Stomach smooth muscle (tissue), 2 donors: ENCODE measurements around the gene CPPED1.

ENCODE experiments used
- H3K27ac ChIP-seq: one replicate; pipeline ENCODE4 v1.7.0; 2013; ENCODE audit warnings: mild to moderate bottlenecking, low read length, inconsistent platforms
- H3K27me3 ChIP-seq, 2 donors: one replicate each; pipeline ENCODE4 v1.7.0; 2013; ENCODE audit warnings: low read length in 2 of 2; ENCODE audit not compliant: insufficient read depth in 2 of 2, control insufficient read depth in 1 of 2
- H3K36me3 ChIP-seq, 2 donors: one replicate each; pipeline ENCODE4 v1.7.0; 2013; ENCODE audit warnings: low read length in 2 of 2; ENCODE audit not compliant: control insufficient read depth in 2 of 2, insufficient read depth in 2 of 2
- H3K4me1 ChIP-seq: one replicate; pipeline ENCODE4 v1.7.0; 2013; ENCODE audit warnings: low read length; ENCODE audit not compliant: control insufficient read depth, insufficient read depth
- H3K4me3 ChIP-seq, 2 donors: one replicate each; pipeline ENCODE4 v1.7.0; 2013; ENCODE audit warnings: low read length in 2 of 2
- H3K9ac ChIP-seq, 2 donors: one replicate each; pipeline ENCODE4 v1.7.0; 2013; ENCODE audit warnings: low read length in 2 of 2, mild to moderate bottlenecking in 1 of 2
- H3K9me3 ChIP-seq, 2 donors: one replicate each; pipeline ENCODE4 v1.7.0; 2013; ENCODE audit warnings: low read length in 2 of 2; ENCODE audit not compliant: control insufficient read depth in 2 of 2
- donor health status: healthy.
- donor health status: Pancreatic carcinoma.

Gene CPPED1

GRCh38 chr16:12672986-12673385 lies 130.7 kb downstream of the CPPED1 start:
- H3K9ac ChIP-seq = no peak overlapping the region
- no peaks in the 10 kb centered on the region for H3K36me3 ChIP-seq
- H3K4me3 ChIP-seq = no peak overlapping the region
- H3K4me1 ChIP-seq = no peaks in the 10 kb centered on the region
- no peaks in the 10 kb centered on the region for H3K27me3 ChIP-seq
- H3K27ac ChIP-seq = no peak overlapping the region
- peaks cover 3 to 7% of the 10 kb centered on the region in 2 donors for H3K9me3 ChIP-seq

GRCh38 chr16:12669908-12670307 lies 133.8 kb downstream of the CPPED1 start:
- H3K9me3 ChIP-seq = peaks cover 3 to 7% of the 10 kb centered on the region in 2 donors
- H3K36me3 ChIP-seq = no peaks in the 10 kb centered on the region
- no peak overlapping the region for H3K9ac ChIP-seq
- no peaks in the 10 kb centered on the region for H3K27me3 ChIP-seq
- H3K4me3 ChIP-seq = no peak overlapping the region
- H3K4me1 ChIP-seq = no peaks in the 10 kb centered on the region
- no peak overlapping the region for H3K27ac ChIP-seq

DNA sequence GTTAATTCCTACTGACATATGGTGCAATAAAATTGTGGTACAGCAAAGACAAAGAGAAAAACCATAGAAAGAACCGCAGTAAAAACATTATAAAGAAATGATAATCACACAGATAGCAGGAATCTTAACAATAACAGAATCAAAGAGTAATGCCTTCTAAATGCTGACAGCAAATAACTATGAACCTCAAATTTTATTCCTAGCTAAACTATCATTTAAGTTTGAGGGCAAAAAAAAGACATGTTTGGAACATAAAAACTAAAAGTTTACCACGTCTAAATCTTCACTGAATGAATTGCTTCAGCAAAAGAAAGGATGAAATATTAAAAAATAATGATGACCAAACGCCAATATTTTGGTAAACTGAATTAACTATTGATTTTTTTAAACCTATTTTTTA lies 135.8 kb downstream of the CPPED1 start:
- Histone ChIP-seq H3K9me3 (peaks cover 3 to 7% of the 10 kb centered on the region in 2 donors), H3K9ac (no peak overlapping the region), H3K4me1 (no peaks in the 10 kb centered on the region), H3K27me3 (no peaks in the 10 kb centered on the region), H3K4me3 (no peak overlapping the region), H3K27ac (no peak overlapping the region), H3K36me3 (peaks cover 0 to 9% of the 10 kb centered on the region in 2 donors)

DNA sequence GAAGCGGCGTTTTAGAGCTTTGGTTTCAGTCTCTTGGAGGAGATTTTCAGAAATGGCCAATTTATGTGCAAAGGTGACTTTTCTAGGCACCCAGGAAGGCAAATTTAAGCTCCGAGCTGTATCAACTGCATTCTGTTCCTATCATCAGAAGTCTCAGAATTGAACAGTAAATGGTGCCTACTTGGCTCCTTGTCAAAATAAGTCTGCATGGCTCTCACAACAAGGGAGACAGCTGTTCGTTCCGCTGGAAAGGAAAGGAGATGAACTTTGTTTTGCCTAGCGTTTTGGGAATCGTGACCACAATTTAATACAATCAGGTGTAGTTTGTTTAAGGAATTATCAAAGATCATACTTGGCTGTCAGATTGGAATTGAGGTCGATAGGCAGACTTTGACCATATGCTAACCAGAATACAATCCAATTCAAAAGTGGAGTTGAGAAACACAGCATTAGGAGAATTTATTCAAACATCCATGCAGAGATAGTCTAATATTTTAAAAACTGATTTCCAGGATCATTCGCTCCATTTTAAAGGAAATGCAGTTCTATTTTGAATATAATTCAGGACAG lies 139.4 kb downstream of the CPPED1 start:
- peaks cover 0 to 9% of the 10 kb centered on the region in 2 donors for H3K36me3 ChIP-seq
- H3K9me3 ChIP-seq = peaks cover 3 to 4% of the 10 kb centered on the region in 2 donors
- no peaks in the 10 kb centered on the region for H3K4me1 ChIP-seq
- no peak overlapping the region for H3K27ac ChIP-seq
- no peak overlapping the region for H3K4me3 ChIP-seq
- no peak overlapping the region for H3K9ac ChIP-seq
- H3K27me3 ChIP-seq = no peaks in the 10 kb centered on the region

- H3K9ac ChIP-seq = no peak overlapping the region
- peaks cover 4 to 5% of the 10 kb centered on the region in 2 donors for H3K9me3 ChIP-seq
- no peak overlapping the region for H3K27ac ChIP-seq
- peaks cover 0 to 2% of the 10 kb centered on the region in 2 donors for H3K27me3 ChIP-seq
- peaks cover 0 to 9% of the 10 kb centered on the region in 2 donors for H3K36me3 ChIP-seq
- H3K4me3 ChIP-seq = no peak overlapping the region
- no peaks in the 10 kb centered on the region for H3K4me1 ChIP-seq
Observed at GRCh38 chr16:12661656-12662172, 142.0 kb downstream of the CPPED1 start.

- peaks cover 0 to 4% of the 10 kb centered on the region in 2 donors for H3K27me3 ChIP-seq
- H3K4me3 ChIP-seq = no peak overlapping the region
- H3K9me3 ChIP-seq = peaks cover 5 to 6% of the 10 kb centered on the region in 2 donors
- peaks cover 0 to 9% of the 10 kb centered on the region in 2 donors for H3K36me3 ChIP-seq
- no peak overlapping the region for H3K27ac ChIP-seq
- H3K9ac ChIP-seq = no peak overlapping the region
- H3K4me1 ChIP-seq = no peaks in the 10 kb centered on the region
Observed at GRCh38 chr16:12659871-12660270, 143.8 kb downstream of the CPPED1 start.

DNA sequence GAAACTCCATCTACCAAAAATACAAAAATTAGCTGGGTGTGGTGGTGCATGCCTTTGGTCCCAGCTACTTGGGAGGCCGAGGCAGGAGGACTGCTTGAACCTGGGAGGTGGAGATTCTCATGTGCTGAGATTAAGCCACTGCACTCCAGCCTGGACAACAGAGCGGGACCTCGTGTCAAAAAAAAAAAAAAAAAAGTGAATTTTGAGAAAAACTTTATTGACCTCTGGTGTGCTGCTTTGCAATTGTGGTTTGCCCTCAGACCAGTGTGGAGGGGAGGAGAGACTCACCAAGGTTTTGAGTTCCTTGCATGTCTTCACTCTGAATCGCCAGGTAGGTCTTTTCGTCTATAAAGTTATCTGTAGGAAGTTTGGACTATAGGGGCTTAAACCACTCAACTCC lies 145.2 kb downstream of the CPPED1 start:
- H3K9ac ChIP-seq = no peak overlapping the region
- H3K36me3 ChIP-seq = peaks cover 0 to under 1% of the 10 kb centered on the region in 2 donors

GRCh38 chr16:12655537-12655936 lies 148.2 kb downstream of the CPPED1 start:
- Histone ChIP-seq H3K9ac (no peak overlapping the region), H3K27ac (no peak overlapping the region), H3K36me3 (no peaks in the 10 kb centered on the region), H3K9me3 (peaks cover 5 to 6% of the 10 kb centered on the region in 2 donors), H3K4me3 (no peak overlapping the region), H3K27me3 (peaks cover 0 to 9% of the 10 kb centered on the region in 2 donors), H3K4me1 (no peaks in the 10 kb centered on the region)

More for the DNA sequence above, 145.2 kb downstream of the CPPED1 start:
- peaks cover 0 to 6% of the 10 kb centered on the region in 2 donors for H3K27me3 ChIP-seq
- H3K9me3 ChIP-seq = peaks cover 5 to 6% of the 10 kb centered on the region in 2 donors
- H3K4me1 ChIP-seq = no peaks in the 10 kb centered on the region
- H3K4me3 ChIP-seq = no peak overlapping the region
- no peak overlapping the region for H3K27ac ChIP-seq

- no peak overlapping the region for H3K9ac ChIP-seq
- H3K9me3 ChIP-seq = peaks cover 5 to 6% of the 10 kb centered on the region in 2 donors
- H3K4me1 ChIP-seq = no peaks in the 10 kb centered on the region
- no peak overlapping the region for H3K27ac ChIP-seq
- peaks cover 0 to 9% of the 10 kb centered on the region in 2 donors for H3K27me3 ChIP-seq
- no peaks in the 10 kb centered on the region for H3K36me3 ChIP-seq
- H3K4me3 ChIP-seq = no peak overlapping the region
Observed at GRCh38 chr16:12653820-12654392, 149.8 kb downstream of the CPPED1 start.

DNA sequence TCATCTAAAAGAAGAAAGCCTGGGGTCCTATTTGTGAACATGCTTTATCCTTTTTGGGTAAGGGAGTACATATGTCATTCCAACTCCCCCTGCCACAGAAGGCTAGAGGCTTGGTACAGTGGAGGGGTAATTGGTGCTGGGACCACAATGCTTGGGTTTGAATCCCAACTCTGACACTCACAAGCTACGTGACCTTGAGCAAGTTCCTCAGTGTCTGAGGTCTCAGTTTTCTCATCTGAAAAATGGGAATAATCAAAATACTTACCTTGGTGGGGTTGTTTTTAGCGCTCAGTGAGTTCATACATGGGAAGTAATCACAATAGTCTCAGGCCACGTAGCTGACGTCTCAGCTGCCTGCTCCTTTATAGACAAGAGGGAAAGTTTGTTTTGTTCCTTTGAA lies 150.8 kb downstream of the CPPED1 start:
- H3K27me3 ChIP-seq = peaks cover 0 to 10% of the 10 kb centered on the region in 2 donors
- peaks cover 4 to 6% of the 10 kb centered on the region in 2 donors for H3K9me3 ChIP-seq

More for the DNA sequence above, 150.8 kb downstream of the CPPED1 start:
- no peak overlapping the region for H3K9ac ChIP-seq
- no peaks in the 10 kb centered on the region for H3K4me1 ChIP-seq
- no peak overlapping the region for H3K4me3 ChIP-seq
- H3K27ac ChIP-seq = no peak overlapping the region
- H3K36me3 ChIP-seq = no peaks in the 10 kb centered on the region
